ENCODE results near the gene ZNF83. TPM values are rescaled to one million over a fixed set of nuclear protein-coding genes. Genes with fewer than 3 reads are reported as not detected.
A peak's percentile ranks its signal among the peaks of the same experiment; 100 is the strongest.
"Not testable (repeated sequence)": the region's sequence is repeated elsewhere in the genome, so short reads cannot be mapped to it uniquely, and the experiment has no call there.

Gene ZNF83
- polyA plus RNA-seq, 1 donor from 2014 or later, result 13.9 TPM

DNA sequence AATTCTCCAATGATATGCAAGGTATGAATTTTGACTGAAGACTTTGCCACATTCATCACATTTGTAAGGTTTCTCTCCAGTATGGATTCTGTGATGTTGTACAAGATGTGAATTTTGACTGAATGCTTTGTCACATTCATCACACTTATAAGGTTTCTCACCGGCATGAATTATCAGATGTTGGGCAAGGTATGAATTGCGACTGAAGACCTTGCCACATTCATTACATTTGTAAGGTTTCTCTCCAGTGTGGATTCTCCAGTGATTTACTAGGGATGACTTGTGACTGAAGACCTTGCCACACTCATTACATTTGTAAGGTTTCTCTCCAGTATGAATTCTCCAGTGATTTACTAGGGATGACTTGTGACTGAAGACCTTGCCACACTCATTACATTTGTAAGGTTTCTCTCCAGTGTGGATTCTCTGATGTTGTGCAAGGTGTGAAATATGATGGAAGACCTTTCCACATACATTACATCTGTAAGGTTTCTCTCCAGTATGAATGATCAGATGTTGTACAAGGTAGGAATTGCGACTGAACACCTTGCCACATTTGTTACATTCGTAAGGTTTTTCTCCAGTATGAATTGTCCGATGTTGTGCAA, 24.8 kb downstream of the ZNF83 start:
- H3K4me1 Mint-ChIP-seq, result peaks cover 0 to 4% (median 4%) of the 10 kb centered on the region in 3 donors
- H3K27me3 Mint-ChIP-seq, result no peaks in the 10 kb centered on the region
- peaks cover 39% of the 10 kb centered on the region for H3K36me3 Mint-ChIP-seq
- H3K9me3 Mint-ChIP-seq, result peaks cover 14 to 43% (median 33%) of the 10 kb centered on the region in 3 donors
- no peak overlapping the region for H3K27ac Mint-ChIP-seq
- H3K4me3 Mint-ChIP-seq, result peak overlapping the region in 1 of 4 donors; percentile 33

GRCh38 chr19:52603558-52604207, 34.5 kb downstream of the ZNF83 start:
- Mint-ChIP-seq H3K36me3 (peaks cover 11% of the 10 kb centered on the region), H3K4me1 (peaks cover 15 to 21% (median 17%) of the 10 kb centered on the region in 3 donors), H3K4me3 (peak overlapping the region in 2 of 4 donors; percentile 23 to 88), H3K9me3 (peaks cover 4 to 10% (median 9%) of the 10 kb centered on the region in 3 donors), H3K27me3 (no peaks in the 10 kb centered on the region), H3K27ac (peak overlapping the region in 1 of 3 donors; percentile 73)

GRCh38 chr19:52602941-52603340, 35.2 kb downstream of the ZNF83 start:
- Mint-ChIP-seq H3K4me1 (peaks cover 15 to 21% (median 17%) of the 10 kb centered on the region in 3 donors), H3K27me3 (no peaks in the 10 kb centered on the region), H3K36me3 (peaks cover 9% of the 10 kb centered on the region), H3K27ac (peak overlapping the region in 1 of 3 donors; percentile 15), H3K4me3 (peak overlapping the region in 2 of 4 donors; percentile 83 to 88), H3K9me3 (peaks cover 2 to 10% (median 7%) of the 10 kb centered on the region in 3 donors)

GRCh38 chr19:52601974-52602366, 36.2 kb downstream of the ZNF83 start:
- H3K9me3 Mint-ChIP-seq, result peaks cover 2 to 13% (median 12%) of the 10 kb centered on the region in 3 donors
- not testable (repeated sequence) for H3K27me3 Mint-ChIP-seq, H3K36me3 Mint-ChIP-seq
- H3K4me1 Mint-ChIP-seq, result peaks cover 15 to 21% (median 17%) of the 10 kb centered on the region in 3 donors
- H3K27ac Mint-ChIP-seq, result peak overlapping the region; percentile 15 to 87 (median 54)
- peak overlapping the region; percentile 88 to 97 (median 90) for H3K4me3 Mint-ChIP-seq

- H3K27me3 Mint-ChIP-seq, result no peaks in the 10 kb centered on the region
- H3K4me3 Mint-ChIP-seq, result peak overlapping the region; percentile 88 to 97 (median 90)
- peak overlapping the region; percentile 31 to 92 (median 73) for H3K27ac Mint-ChIP-seq
Observed at GRCh38 chr19:52601025-52601973, 36.9 kb downstream of the ZNF83 start.

GRCh38 chr19:52600639-52601024, 37.5 kb downstream of the ZNF83 start:
- H3K4me1 Mint-ChIP-seq, result peaks cover 15 to 21% (median 15%) of the 10 kb centered on the region in 3 donors
- peaks cover 6 to 19% (median 15%) of the 10 kb centered on the region in 3 donors for H3K9me3 Mint-ChIP-seq
- peak overlapping the region; percentile 88 to 97 (median 90) for H3K4me3 Mint-ChIP-seq
- peaks cover 8% of the 10 kb centered on the region for H3K36me3 Mint-ChIP-seq
- peak overlapping the region; percentile 31 to 92 (median 73) for H3K27ac Mint-ChIP-seq
- H3K27me3 Mint-ChIP-seq, result no peaks in the 10 kb centered on the region

More at GRCh38 chr19:52601025-52601973, 36.9 kb downstream of the ZNF83 start:
- Mint-ChIP-seq H3K4me1 (peaks cover 15 to 21% (median 17%) of the 10 kb centered on the region in 3 donors), H3K36me3 (peaks cover 8% of the 10 kb centered on the region), H3K9me3 (peaks cover 6 to 16% (median 15%) of the 10 kb centered on the region in 3 donors)

DNA sequence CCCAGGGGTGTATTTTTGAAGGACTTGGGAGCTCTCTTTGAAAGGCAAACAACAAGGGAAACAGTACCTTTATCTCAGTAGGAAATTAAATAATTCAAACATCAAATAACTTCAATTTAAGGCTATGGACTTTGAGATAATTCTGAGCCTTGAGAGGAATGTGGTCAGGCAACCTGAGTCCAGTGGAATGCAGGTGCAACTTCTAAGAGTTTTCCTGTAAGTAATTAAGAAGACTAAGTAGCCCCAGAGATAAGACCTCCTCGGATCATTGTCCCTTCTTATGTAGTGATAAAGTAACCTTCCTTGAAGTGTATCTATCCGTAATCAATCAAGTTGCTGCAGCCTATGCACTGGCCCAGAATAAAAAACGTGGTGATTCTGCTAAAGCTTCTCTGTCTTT, 38.9 kb downstream of the ZNF83 start:
- H3K9me3 Mint-ChIP-seq, result peaks cover 5 to 18% (median 10%) of the 10 kb centered on the region in 3 donors
- no peak overlapping the region for H3K27ac Mint-ChIP-seq
- peaks cover 12 to 17% (median 15%) of the 10 kb centered on the region in 3 donors for H3K4me1 Mint-ChIP-seq
- H3K27me3 Mint-ChIP-seq, result no peaks in the 10 kb centered on the region
- H3K36me3 Mint-ChIP-seq, result peaks cover 12% of the 10 kb centered on the region
- no peak overlapping the region for H3K4me3 Mint-ChIP-seq

DNA sequence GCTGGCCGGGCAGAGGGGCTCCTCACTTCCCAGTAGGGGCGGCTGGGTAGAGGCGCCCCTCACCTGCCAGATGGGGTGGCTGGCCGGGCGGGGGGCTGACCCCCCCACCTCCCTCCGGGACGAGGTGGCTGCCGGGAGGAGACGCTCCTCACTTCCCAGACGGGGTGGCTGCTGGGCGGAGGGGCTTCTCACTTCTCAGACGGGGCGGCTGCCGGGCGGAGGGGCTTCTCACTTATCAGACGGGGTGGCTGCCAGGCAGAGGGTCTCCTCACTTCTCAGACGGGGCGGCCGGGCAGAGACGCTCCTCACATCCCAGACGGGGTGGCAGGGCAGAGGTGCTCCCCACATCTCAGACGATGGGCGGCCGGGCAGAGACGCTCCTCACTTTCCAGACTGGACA, 44.7 kb downstream of the ZNF83 start:
- peaks cover 21% of the 10 kb centered on the region for H3K36me3 Mint-ChIP-seq
- H3K4me1 Mint-ChIP-seq, H3K27me3 Mint-ChIP-seq, H3K27ac Mint-ChIP-seq, H3K4me3 Mint-ChIP-seq: not testable (repeated sequence)
- H3K9me3 Mint-ChIP-seq, result peaks cover 5 to 18% (median 10%) of the 10 kb centered on the region in 3 donors

GRCh38 chr19:52592301-52592700, 45.9 kb downstream of the ZNF83 start:
- Mint-ChIP-seq H3K27me3 (no peaks in the 10 kb centered on the region), H3K4me3 (no peak overlapping the region), H3K27ac (no peak overlapping the region), H3K36me3 (peaks cover 24% of the 10 kb centered on the region), H3K4me1 (no peaks in the 10 kb centered on the region), H3K9me3 (peaks cover 5 to 18% (median 8%) of the 10 kb centered on the region in 3 donors)

GRCh38 chr19:52590728-52591127, 47.4 kb downstream of the ZNF83 start:
- no peaks in the 10 kb centered on the region for H3K27me3 Mint-ChIP-seq
- H3K9me3 Mint-ChIP-seq, result peaks cover 0 to 9% (median 3%) of the 10 kb centered on the region in 3 donors
- H3K27ac Mint-ChIP-seq, result no peak overlapping the region
- no peaks in the 10 kb centered on the region for H3K4me1 Mint-ChIP-seq
- peak overlapping the region in 2 of 4 donors; percentile 39 to 52 for H3K4me3 Mint-ChIP-seq
- H3K36me3 Mint-ChIP-seq, result peaks cover 22% of the 10 kb centered on the region

DNA sequence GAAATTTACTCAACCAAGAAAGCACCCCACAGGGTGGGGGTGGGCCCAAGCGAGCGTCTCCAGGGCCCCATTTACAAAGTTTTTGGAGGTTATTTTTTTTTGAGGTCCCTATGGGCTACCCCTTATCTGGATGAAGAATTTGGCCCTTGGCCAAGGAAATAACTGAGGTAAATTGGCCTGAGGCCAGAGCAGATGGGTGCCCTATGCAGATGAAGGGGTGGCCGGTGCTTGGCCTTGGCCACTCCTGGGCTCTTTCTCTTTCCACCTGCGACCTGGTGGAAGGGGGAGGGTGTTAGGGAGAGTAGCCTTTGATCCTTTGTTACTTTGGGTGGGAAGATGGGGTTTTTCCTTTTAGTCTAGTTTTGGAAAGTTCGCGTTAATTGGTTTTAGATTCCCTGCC, 52.6 kb downstream of the ZNF83 start:
- Mint-ChIP-seq H3K9me3 (peaks cover 9 to 28% (median 23%) of the 10 kb centered on the region in 3 donors), H3K4me3 (no peak overlapping the region), H3K4me1 (no peaks in the 10 kb centered on the region), H3K27ac (peak overlapping the region in 1 of 3 donors; percentile 24), H3K27me3 (no peaks in the 10 kb centered on the region), H3K36me3 (peaks cover 35% of the 10 kb centered on the region)

GRCh38 chr19:52584736-52585440, 53.3 kb downstream of the ZNF83 start:
- Mint-ChIP-seq H3K4me3 (no peak overlapping the region), H3K27ac (no peak overlapping the region), H3K36me3 (peaks cover 34% of the 10 kb centered on the region), H3K27me3 (no peaks in the 10 kb centered on the region), H3K9me3 (peaks cover 9 to 30% (median 23%) of the 10 kb centered on the region in 3 donors), H3K4me1 (no peaks in the 10 kb centered on the region)

DNA sequence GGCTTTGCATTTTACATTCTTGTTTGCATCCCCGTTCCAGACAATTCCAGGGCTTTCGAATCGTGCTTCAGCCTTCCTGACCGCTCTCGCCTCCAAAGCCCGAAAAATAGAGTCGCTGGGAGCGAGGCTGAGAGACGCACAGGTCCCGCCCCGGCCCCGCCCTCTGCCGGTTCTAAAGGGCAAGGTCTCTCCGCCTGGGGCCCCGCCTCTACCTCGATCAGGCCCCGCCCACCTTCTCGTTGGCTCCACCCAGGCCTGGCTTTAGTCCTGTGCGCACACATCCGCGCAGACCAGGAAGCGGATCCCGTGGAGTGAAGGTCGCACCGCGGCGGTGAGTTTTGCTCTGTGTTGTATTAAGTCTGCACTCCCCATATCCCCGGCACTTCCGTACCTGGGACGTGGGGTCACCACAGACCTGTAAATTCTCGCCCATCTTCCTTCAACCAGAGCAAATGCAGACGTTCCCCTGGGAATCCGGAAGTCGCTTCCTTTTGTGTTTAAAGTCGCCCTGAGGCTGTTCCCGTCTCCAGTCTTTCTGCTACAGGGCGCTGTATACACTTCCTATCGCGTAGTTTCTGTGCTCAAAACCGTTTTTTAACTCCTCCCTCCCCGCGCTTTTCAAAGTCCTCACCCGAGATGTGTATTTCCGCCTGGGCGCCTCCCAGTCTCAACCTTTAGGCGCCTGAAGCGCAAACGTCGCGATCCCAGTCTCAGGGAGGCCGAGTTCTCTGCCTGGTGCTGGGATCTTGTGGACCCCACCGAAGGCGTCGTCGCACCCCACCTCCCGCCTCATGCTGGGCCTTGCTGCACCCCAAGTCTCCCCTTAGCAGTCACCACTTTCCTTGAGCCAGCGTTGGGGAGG, 67.9 kb downstream of the ZNF83 start, which contains the start of gene ZNF701:
Gene ZNF701, plus strand, starts transcription at position 288 of the 862 bp plus-strand sequence. CDS start 3,861 bp downstream, outside the sequence.
- H3K36me3 Mint-ChIP-seq, result peaks cover 22% of the 10 kb centered on the region
- H3K4me1 Mint-ChIP-seq, result peaks cover 15 to 26% (median 17%) of the 10 kb centered on the region in 3 donors
- H3K27ac Mint-ChIP-seq, result peak within 1 kb of the TSS; percentile 88 to 96 (median 91)
- no peaks in the 10 kb centered on the region for H3K27me3 Mint-ChIP-seq
- peak within 1 kb of the TSS; percentile 94 to 98 (median 96) for H3K4me3 Mint-ChIP-seq
- H3K9me3 Mint-ChIP-seq, result peaks cover 6 to 33% (median 30%) of the 10 kb centered on the region in 3 donors

All from IgD-negative memory B cell (primary cell).